ENCODE results near the gene ERCC4. TPM values are rescaled to one million over a fixed set of nuclear protein-coding genes. Genes with fewer than 3 reads are reported as not detected.
A peak's percentile ranks its signal among the peaks of the same experiment; 100 is the strongest.

Gene ERCC4
- total and polyA plus RNA-seq, 2 donors (not counting 1 experiment from before 2014, with no cell fraction given): 5.9 to 10.6 TPM

- Histone ChIP-seq H4K20me1 (ENCODE audit: control insufficient read depth, extremely low read depth, insufficient read depth, low read length) (no peaks in the 10 kb centered on the region), H3K27me3 (ENCODE audit: control insufficient read depth, insufficient read depth, low read length) (no peaks in the 10 kb centered on the region), H3K4me3 (replicated peaks in 1 of 4; ENCODE audit: control extremely low read depth in 1 of 4, insufficient read depth in 1 of 4, low read depth in 3 of 4, low read length in 4 of 4) (no peak overlapping the region), H3K9ac (ENCODE audit: insufficient read depth, low read length) (no peak overlapping the region), H3K4me1 (ENCODE audit: control insufficient read depth, extremely low read depth, insufficient read depth, low read length) (no peaks in the 10 kb centered on the region), H3K4me2 (ENCODE audit: extremely low read depth, insufficient read depth, low read length) (no peak overlapping the region), H3K79me2 (ENCODE audit: control insufficient read depth, insufficient read depth, low read length) (no peaks in the 10 kb centered on the region), H3K27ac (ENCODE audit: insufficient read depth, low read length) (no peak overlapping the region), H3K36me3 (ENCODE audit: control insufficient read depth, insufficient read depth, low read length) (no peaks in the 10 kb centered on the region), H3K9me3 (ENCODE audit: control insufficient read depth, insufficient read depth, low read depth, low read length) (no peaks in the 10 kb centered on the region), H2AFZ (ENCODE audit: low read length) (no peak overlapping the region)
- no peak for DNase-seq (ENCODE audit: low read depth in 2 of 2)
- no peak for TF ChIP-seq CTCF (conservative IDR thresholded peaks at IDR 0.05 in 1 of 2, IDR thresholded peaks at IDR 0.05 in 1 of 2; ENCODE audit: low read depth in 1 of 2, low read length in 2 of 2)
These were observed 72.4 kb downstream of the ERCC4 start for GRCh38 chr16:13992322-13992721.

GRCh38 chr16:13992976-13993375 lies 73.0 kb downstream of the ERCC4 start:
- H3K79me2 ChIP-seq (ENCODE audit: control insufficient read depth, insufficient read depth, low read length): no peaks in the 10 kb centered on the region
- H3K4me3 ChIP-seq (replicated peaks in 1 of 4; ENCODE audit: control extremely low read depth in 1 of 4, insufficient read depth in 1 of 4, low read depth in 3 of 4, low read length in 4 of 4): no peak overlapping the region
- no peaks in the 10 kb centered on the region for H3K9me3 ChIP-seq (ENCODE audit: control insufficient read depth, insufficient read depth, low read depth, low read length)
- DNase-seq (ENCODE audit: low read depth in 2 of 2): no peak
- H3K36me3 ChIP-seq (ENCODE audit: control insufficient read depth, insufficient read depth, low read length): no peaks in the 10 kb centered on the region
- no peak overlapping the region for H3K9ac ChIP-seq (ENCODE audit: insufficient read depth, low read length)
- TF ChIP-seq EZH2 (IDR thresholded peaks at IDR 0.05; ENCODE audit: low read length, missing control alignments) (no peak), CTCF (conservative IDR thresholded peaks at IDR 0.05 in 1 of 2, IDR thresholded peaks at IDR 0.05 in 1 of 2; ENCODE audit: low read depth in 1 of 2, low read length in 2 of 2) (no peak)
- no peaks in the 10 kb centered on the region for H3K27me3 ChIP-seq (ENCODE audit: control insufficient read depth, insufficient read depth, low read length)
- H2AFZ ChIP-seq (ENCODE audit: low read length): no peak overlapping the region
- no peaks in the 10 kb centered on the region for H3K4me1 ChIP-seq (ENCODE audit: control insufficient read depth, extremely low read depth, insufficient read depth, low read length)
- H3K27ac ChIP-seq (ENCODE audit: insufficient read depth, low read length): no peak overlapping the region
- H4K20me1 ChIP-seq (ENCODE audit: control insufficient read depth, extremely low read depth, insufficient read depth, low read length): no peaks in the 10 kb centered on the region
- no peak overlapping the region for H3K4me2 ChIP-seq (ENCODE audit: extremely low read depth, insufficient read depth, low read length)

- H3K4me2 ChIP-seq (ENCODE audit: extremely low read depth, insufficient read depth, low read length): no peak overlapping the region
- no peak overlapping the region for H3K9ac ChIP-seq (ENCODE audit: insufficient read depth, low read length)
- DNase-seq (ENCODE audit: low read depth in 2 of 2): peak; percentile 10 to 16
- no peaks in the 10 kb centered on the region for H4K20me1 ChIP-seq (ENCODE audit: control insufficient read depth, extremely low read depth, insufficient read depth, low read length)
- no peaks in the 10 kb centered on the region for H3K4me1 ChIP-seq (ENCODE audit: control insufficient read depth, extremely low read depth, insufficient read depth, low read length)
- H3K79me2 ChIP-seq (ENCODE audit: control insufficient read depth, insufficient read depth, low read length): no peaks in the 10 kb centered on the region
- H2AFZ ChIP-seq (ENCODE audit: low read length): no peak overlapping the region
- H3K4me3 ChIP-seq (replicated peaks in 1 of 4; ENCODE audit: control extremely low read depth in 1 of 4, insufficient read depth in 1 of 4, low read depth in 3 of 4, low read length in 4 of 4): no peak overlapping the region
- H3K27me3 ChIP-seq (ENCODE audit: control insufficient read depth, insufficient read depth, low read length): no peaks in the 10 kb centered on the region
- H3K27ac ChIP-seq (ENCODE audit: insufficient read depth, low read length): no peak overlapping the region
- H3K9me3 ChIP-seq (ENCODE audit: control insufficient read depth, insufficient read depth, low read depth, low read length): no peaks in the 10 kb centered on the region
- H3K36me3 ChIP-seq (ENCODE audit: control insufficient read depth, insufficient read depth, low read length): no peaks in the 10 kb centered on the region
- TF ChIP-seq EZH2 (IDR thresholded peaks at IDR 0.05; ENCODE audit: low read length, missing control alignments) (no peak), CTCF (conservative IDR thresholded peaks at IDR 0.05 in 1 of 2, IDR thresholded peaks at IDR 0.05 in 1 of 2; ENCODE audit: low read depth in 1 of 2, low read length in 2 of 2) (no peak)
These were observed 74.5 kb downstream of the ERCC4 start for GRCh38 chr16:13994239-13995106.
